NK-92 treated with Interleukin-12 subunit alpha and Interleukin-12 subunit beta, amount 100 ng/mL, for 24 hours (cell line): Measurements from ENCODE around the gene MLC1.
"Not testable (repeated sequence)": the region's sequence is repeated elsewhere in the genome, so short reads cannot be mapped to it uniquely, and the experiment has no call there.

Source experiments
- DNase-seq: peaks from one replicate; lab custom pipeline; 2025; lab: John Stamatoyannopoulos, UW

Gene MLC1

DNA sequence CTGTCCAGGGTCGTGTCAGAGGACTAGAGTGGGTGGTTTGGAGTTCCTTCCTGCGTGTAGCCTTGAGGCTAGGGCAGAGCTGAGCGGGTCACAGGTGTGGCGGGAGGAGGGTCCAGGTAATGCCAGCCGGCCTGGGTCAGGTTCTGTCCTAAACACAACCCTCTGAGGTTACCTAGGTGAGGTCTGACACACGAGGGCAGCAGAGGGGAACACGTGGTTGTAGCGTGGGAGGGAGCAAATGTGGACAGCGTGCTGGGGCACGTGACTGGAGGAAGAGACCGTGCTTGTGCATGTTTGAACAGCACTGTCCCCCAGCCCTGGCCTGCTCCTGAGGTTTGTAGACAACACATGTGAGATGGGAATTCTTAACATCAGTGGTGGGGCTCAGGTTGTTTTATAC, 17.7 kb upstream of the MLC1 start:
- no peak for DNase-seq

DNA sequence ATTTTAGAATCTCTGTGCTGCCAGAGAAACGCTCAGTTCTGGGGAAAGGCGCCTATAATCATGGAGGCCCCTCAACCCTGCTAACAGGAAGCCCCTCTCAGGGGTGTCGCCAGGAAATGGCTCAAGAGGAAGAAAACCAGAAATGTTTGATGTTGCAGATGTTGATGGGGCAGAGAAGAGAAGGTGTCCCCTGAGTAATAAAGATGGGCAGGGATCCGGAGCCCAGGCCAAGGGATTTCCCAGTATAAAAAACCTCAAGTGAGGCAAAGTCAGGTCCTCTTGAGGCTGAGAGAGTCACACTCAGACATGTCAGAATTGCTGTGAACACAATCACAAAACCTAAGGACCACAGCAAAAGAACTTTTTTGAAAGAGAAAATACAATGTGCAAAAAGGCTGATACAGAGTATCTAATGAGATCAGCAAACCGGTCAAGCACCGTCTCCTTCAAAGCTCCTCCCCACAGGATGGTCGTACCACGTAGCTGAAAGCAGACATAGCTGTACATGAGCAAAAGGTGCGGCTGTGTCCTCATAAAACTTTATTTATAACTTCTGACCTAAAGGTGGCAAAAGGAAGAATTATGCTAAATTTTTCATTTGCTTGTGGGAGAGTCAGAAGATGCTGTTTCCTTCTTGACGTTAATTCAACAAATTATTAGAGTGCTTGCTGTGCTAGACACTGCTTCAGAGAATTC, 16.8 kb upstream of the MLC1 start:
- DNase-seq: no peak

DNA sequence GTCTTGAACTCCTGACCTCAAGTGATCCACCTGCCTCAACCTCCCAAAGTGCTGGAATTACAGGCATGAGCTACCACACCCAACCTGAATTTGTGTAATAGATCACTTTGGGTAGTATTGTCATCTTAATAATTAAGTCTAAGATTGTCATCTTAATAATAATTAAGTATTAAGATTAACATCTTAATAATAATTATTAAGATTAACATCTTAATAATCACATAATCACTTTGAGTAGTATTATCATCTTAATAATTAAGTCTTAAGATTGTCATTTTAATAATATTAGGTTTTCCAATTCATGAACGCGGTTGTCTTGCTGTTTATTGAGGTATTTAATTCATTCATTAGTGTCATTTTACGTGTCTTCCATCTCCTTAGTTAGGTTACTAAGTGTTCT, 12.8 kb upstream of the MLC1 start:
- DNase-seq: no peak

DNA sequence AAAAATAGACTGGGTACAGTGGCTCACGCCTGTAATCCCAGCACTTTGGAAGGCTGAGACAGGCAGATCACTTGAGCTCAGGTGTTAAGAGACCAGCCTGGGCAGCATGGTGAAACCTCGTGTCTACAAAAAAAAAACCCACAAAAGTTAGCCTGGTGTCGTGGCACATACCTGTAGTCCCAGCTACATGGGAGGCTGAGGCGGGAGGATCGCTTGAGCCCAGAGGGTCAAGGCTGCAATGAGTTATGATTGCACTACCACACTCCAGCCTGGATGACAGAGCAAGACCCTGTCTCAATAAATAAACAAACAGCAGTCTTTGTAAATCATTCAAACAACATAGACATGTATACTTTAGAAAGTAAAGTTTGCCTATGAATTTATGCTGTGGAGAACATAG, 7.1 kb upstream of the MLC1 start:
- no peak for DNase-seq

DNA sequence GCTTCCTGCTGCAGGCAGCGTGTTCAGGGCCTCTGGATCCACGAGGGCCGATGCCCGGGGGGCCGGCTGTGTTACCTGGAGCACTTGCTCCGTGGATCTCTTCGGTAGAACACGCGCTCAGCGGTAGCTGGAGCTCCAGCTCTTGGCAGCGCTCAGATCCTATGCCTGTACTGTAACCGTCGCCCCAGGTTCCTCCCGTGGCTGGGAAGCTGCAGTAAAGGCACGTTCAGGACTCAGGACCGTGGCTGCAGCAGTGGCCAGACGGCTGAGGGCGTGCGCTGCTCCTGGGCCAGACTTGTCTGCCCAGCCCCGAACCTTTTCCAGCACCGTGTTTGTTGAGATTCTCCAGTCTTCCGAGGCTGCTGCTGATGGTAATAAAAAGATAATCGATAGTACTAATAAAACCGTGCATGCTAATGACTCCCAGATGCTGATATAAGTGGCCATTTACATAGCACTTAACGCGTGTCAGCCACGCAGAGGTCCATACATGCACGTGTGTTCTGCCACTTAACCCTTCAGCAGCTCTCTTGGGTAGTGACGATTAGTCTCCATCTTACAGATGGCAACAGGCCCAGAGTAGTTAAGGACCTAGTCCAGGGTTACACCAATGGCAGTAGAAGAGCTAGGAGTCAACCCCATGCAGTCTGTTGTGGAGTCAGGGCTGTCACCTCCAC, 6.0 kb upstream of the MLC1 start:
- no peak for DNase-seq

DNA sequence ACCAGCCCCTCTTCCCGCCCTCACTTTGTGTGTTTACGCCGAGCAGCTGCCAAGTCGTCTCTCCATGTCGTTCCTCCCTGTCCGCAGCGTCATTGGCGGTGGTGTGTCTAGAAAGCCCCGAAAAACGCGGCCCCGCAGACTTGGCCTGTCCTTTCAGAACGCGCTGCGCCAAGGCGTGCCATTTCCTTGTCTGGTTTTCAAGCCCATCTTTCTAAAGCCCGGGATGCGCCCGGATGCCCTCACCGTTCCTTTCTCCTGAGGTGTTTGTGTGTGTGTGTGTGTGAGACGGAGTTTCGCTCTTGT, 5.1 kb upstream of the MLC1 start:
- no peak for DNase-seq

DNA sequence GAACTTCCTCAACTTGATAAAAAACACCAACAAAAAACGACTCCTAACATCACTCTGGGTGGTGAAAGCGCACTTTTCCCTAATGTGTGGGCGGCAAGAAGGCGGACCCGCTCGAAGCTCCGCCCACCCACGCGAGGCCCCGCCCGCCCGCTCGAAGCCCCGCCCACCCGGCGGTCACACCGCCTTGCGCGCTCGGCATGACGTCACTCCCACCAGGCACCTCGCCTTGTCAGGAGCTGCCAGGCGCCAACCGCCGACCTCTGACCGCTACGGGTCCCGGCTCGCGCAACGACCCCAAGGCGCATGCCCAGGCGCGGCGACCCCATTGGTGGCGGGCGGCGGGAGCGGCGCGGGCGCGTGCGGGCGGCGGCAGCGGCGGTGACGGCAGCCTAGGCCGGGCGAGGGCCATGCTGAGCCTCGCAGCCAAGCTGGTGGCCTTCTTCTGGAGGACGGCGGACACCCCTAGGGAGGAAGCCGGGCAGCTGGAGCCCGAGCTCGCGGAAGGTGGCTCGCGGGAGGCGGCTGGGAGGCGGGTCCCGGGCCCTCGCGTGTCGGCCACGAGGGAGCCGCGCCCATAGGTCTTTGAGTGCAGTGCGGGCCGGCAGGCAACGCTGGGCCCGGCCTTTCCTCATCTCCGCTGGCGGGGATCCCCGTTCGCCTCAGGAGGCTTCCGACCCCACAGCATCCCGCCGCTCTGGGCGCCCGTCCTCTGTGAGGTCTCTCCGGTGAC, 4.6 kb upstream of the MLC1 start, which contains the start of gene MOV10L1:
Gene MOV10L1 (plus strand): TSS at position 325 of the 730 bp plus-strand sequence. CDS start 83 bp downstream, at position 408.
- DNase-seq: no peak

DNA sequence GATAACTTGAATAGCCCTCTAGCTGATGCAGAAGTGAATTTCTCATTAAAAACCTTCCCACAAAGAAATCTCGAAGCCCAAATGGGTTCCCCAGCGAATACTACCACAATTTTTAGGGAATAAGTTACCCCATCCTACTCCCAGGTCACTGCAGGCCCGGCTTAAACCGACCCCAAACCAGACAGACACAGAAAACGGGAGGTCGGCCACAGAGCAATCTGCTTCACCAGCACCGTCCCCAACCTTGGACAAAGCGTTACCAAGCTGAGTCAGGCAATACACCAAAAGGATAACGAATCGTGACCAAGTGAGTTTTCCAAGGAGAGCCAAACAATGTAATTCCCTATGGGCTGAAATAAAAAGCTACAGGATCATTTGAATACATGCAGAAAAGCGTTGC, 4.0 kb upstream of the MLC1 start:
- DNase-seq: no peak

DNA sequence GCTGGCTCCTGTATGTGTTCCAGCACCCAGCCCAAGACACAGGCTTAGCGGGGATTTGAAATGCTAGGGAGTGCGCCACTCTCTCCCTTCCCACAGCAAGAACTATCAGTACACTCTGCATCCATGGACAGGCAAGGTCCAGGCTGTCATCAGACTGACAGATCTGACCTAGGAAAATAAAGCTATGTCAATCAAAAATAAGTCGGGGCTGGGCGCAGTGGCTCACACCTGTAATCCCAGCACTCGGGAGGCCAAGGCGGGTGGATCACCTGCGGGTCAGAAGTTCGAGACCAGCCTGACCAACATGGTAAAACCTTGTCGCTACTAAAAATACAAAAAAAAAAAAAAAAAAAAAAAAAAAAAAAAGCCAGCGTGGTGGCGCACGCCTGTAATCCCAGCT, 2.9 kb upstream of the MLC1 start:
- DNase-seq: no peak

DNA sequence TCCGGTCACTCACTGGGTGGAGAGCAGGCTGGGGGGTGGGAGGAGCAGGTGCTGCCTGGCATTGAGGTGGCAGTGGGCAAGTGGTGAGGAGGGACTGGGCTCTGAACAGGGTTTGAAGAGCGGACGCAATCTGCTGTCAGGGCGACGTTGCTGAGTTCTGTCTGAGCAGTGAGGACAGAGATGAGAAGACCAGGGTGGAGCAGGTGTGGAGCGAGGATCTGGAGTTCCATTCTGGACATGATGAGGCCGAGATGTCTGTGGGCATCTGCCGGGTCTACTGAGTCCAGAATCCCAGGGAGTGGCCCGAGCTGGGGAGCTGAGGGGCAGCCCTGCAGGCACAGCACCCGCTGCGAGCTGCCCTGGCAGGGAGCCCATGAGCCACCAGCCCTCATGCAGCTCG, 2.4 kb upstream of the MLC1 start:
- DNase-seq: no peak

DNA sequence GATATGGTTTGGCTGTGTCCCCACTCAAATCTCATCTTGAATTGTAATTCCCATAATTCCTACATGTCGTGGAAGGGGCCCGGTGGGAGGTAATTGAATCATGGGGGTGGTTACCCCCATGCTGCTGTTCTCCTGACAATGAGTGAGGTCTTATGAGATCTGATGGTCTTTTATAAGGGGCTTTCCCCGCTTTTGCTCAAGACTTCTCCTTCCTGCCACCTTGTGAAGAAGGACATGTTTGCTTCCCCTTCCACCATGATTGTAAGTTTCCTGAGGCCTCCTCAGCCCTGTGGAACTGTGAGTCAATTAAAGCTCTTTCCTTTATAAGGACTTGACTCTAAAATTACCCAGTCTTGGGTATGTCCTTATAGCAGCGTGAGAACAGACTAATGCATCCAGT, 1.7 kb upstream of the MLC1 start:
- not testable (repeated sequence) for DNase-seq

DNA sequence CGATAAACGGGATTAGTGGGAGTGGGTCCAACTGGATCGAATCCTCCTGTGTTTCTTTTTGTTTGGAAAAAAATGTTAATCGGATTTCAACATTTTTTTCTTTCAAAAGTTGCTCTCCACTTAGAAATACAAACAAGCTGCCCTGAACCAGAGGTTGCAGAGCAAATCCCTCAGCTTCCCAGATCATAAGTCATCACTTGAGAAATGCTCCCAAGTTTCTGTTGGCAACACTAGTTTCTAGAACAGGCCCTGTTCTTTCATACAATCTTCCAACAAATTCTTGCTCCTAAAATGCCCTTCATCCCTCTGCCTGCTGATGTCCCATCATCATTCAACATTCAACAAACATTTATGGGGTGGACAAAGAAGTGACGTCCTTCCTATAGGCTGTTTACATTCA, 1.3 kb upstream of the MLC1 start:
- DNase-seq: no peak

DNA sequence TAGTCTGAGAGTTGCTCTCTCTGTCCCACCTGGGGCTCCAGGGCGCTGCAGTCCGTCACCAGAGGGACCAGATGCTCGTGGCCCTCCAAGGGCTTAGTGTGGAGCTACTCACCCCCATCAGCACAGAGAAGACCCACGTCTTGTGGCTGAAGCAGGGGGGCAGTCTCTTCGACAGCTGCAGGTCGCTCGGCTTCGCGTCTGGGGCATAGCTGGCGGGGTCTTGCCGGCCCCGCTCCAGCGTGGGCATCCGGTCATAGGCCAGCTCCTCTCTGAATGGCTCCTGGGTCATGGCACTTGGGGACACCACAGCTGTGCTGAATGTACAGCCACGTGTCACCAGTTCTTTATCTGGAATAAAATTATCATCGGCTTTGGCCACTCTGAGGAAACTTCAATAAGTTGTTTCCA, 608 bp downstream of the MLC1 start:
- no peak for DNase-seq

DNA sequence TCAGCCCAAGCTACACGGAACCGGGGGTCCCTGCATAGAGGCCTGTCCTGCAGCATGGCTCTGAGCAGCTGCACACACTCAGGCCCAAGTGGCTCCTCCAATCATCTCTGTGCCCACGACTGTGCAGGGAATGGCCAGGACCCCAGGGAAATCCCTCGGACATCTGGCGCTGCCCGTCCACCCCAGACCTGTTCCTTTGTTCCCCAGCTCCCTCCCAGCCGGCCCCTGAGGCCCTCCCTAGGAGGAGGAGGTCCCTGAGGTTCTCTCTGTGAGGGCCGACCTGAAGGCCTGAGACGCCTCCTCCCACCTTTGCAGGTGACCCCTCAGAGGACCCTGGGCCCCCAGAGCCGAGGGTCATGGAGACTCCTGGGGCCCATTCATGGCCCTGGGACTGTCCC, 1.1 kb downstream of the MLC1 start:
- DNase-seq: no peak

DNA sequence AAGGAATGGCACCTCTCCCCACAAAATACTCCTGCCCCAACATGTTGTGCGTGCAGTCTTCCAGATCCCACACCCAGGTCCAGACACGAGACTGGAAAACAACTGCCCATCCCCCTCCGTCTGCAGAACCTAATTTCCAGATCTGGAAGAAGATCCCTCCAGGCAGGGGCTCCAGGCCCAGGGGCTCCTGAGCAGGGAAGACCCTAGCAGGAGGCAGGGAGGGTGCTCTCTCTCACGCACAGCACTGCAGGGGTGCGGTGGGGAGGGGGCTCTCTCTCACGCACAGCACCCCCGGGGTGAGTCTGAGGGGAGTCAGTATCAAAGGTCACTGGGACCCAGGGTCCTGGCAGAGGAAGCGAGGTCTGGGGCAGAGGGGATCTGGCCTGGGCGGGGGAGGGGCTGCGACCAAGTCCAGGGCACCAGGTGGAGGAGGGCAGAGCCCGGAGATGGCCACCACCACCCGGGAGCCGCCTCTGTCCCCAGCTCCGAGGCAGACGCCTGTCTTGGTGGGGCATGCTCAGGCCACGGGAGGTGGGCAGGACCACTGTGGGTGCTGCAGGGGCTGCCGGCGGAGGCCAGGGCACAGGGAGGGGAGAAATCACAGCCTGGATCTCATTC, 1.7 kb downstream of the MLC1 start:
- DNase-seq: no peak

DNA sequence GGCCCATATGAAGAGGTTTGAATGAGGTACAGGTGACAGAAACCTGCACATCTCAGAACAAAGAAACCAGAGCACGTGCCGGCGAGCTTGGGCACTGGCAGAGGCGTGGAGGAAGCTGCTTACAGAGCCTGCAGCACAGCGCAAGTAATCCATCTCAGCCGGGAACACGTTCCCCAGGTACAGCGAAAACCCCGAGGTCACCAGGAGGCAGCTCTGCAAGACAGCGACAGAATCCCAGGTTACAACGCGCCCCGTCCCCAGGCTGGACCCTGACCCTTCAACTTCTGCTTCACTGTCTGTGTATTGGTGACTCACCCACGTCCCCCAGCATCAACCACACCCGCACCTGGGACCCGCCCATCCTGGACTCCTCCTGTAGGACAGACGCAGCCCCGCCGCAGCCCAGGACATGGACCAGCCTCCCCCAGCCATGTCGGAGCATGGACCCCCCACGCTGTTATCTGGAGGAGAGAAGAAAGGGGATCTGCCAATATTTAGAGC, 2.2 kb downstream of the MLC1 start:
- DNase-seq: no peak

DNA sequence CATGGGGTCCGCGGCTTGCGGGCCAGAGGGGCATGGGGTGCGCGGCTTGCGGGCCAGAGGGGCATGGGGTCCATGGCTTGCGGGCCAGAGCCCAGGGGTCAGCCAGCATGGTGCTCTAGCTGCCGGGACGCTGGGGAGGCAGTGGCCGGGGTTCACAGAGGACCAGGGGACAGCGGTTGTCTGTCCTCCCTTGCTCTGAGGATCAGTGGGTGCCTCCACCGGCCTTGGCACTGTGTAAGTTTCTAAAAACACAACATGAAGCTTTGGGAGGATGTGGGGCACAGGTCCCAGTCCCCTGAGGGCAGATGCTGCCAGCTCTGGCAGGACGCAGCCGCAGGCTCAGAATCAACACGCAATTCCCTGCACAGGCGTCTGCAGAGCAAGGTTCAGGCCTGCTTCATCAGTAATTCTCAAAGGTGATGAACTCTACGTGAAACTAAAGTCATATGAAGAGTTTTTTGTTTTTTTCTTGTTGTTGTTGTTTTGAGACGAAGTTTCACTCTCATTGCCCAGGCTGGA, 3.0 kb downstream of the MLC1 start:
- no peak for DNase-seq

DNA sequence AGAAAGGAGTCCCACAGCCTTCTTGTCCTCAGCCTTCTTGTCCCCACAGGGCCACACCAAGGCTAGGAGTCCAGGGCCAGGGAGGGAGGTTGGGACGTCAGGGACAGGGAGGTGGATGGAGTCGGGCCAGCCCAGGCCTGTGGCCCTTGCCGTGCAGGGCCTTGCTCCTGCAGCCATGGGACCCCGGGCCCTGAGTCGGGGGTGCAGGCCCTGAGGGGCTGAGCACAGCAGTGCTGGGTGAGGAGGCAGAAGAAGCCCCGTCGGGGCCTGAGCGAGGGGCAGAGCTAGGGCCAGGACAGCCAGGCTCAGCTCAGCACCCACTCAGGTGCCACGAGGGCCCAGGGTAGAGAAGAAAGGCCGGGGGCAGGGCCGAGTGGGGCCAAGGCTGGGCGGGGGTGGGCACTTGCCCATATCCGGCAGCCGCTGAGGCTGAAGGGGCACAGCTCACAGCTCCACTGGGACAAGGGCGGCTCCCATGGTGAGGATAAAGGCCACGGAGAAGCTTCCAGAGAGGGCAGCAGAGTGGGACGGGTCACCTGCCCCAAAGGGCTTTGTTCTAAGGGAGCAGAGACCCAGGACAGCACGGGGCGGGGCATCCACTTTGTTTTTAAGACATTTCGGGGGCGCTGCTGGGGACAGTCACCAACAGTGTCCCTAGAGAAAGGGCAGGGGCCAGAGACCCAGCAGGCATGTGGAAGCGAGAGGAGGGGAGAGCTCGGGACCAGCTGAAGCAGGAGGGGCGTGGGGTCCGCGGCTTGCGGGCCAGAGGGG, 3.6 kb downstream of the MLC1 start:
- no peak for DNase-seq

DNA sequence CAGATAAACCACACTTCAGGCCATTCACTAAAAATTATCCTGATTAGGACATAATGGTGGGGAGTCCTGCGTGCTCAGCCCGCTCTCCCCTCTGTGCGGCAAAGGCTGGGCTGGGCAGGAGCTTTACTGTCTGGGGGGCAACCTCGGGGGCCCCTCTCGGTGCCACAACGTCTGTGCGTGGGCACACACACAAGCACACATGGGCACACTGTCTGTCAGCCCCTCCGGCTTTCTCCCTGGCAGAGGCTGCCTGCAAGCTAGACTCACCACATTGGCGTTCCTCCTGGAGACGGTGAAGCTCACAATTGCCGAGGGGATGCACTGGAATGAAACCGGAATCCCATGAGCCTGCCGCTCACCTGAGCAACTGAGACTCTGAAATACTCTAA, 5.2 kb downstream of the MLC1 start:
- no peak for DNase-seq

DNA sequence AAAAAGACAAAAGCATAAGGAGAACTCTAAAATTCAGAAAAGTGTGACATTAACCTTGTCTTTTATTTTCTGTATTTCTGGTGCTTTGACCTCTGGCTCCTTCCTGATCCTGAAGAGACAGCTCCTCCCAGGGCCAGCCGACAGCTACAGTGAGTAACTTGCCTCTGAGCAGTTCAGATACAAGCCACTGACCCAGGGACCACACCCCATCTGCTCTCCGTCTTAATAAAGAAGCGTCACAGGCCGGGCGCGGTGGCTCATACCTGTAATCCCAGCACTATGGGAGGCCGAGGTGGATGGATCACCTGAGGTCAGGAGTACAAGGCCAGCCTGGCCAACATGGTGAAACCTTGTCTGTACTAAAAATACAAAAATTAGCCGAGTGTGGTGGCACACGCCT, 6.5 kb downstream of the MLC1 start:
- DNase-seq: no peak

DNA sequence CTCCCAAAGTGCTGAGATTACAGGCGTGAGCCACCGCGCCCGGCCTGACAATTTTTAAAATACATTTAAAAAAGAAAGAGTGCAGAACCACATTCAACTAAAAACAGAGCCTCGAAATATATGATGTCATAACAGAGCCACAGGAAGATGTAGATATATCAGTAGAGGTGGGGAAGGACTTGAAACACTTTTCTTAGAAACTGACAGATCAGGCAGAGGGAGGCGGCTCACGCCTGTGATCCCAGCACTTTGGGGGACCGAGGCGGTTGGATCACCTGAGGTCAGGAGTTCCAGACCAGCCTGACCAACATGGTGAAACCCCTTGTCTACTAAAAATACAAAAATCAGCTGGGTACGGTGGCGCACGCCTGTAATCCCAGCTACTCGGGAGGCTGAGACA, 7.0 kb downstream of the MLC1 start:
- DNase-seq: no peak
